ENCODE results near the gene STRIT1.

DNA sequence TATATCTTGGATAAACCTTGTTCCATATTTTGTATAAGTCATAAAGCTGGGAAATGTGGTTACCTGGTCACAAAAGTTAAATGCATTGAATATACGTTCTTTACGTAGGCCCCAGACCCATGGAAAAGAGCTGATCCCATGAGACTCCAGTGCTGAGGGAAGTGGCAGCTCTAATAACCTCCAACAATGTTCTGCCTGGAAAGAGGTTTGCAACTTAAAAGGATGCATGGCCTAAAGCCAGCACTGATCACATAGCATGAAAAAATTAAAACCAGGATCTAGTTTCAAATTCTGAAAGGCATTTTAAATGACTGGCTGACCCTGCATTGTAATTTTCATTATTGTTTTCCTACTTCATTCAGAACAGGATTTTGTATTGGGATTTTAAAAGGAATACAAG is 27.9 kb upstream of the STRIT1 start:
- TF ChIP-seq POLR2A (IDR thresholded peaks at IDR 0.05; ENCODE audit: low read length) (no peak), GATA1 (IDR thresholded peaks at IDR 0.05; ENCODE audit: low read depth, low read length) (no peak)

Measured in erythroblast (primary cell).